GM06990 (cell line): ENCODE data around the gene PRKN.
"Not testable (repeated sequence)": the region's sequence is repeated elsewhere in the genome, so short reads cannot be mapped to it uniquely, and the experiment has no call there.

ENCODE experiments used
- DNase-seq: peaks from one replicate; pipeline ENCODE4 v3.0.0-alpha.2; 2011; ENCODE audit not compliant: insufficient read length; ENCODE audit errors: extremely low read depth
- H3K27me3 ChIP-seq: replicated peaks from 2 replicates; pipeline ENCODE4 v1.6.0; 2011; ENCODE audit warnings: low read length; ENCODE audit not compliant: control insufficient read depth, insufficient read depth
- H3K36me3 ChIP-seq: 2 replicates; pipeline ENCODE4 v1.5.1; 2011; ENCODE audit warnings: low read length; ENCODE audit not compliant: control insufficient read depth, insufficient read depth
- H3K4me3 ChIP-seq: replicated peaks from 2 replicates; pipeline ENCODE4 v1.5.1; 2011; ENCODE audit warnings: low read depth, mild to moderate bottlenecking, control low read depth, low read length
- TF ChIP-seq, protein P1 (sequence below): IDR thresholded peaks from 2 replicates; pipeline ENCODE4 v1.5.1; 2011; ENCODE audit warnings: low read length, control low read depth, mild to moderate bottlenecking, inconsistent platforms; ENCODE audit not compliant: insufficient read depth, poor library complexity, severe bottlenecking

PRKN gene

DNA sequence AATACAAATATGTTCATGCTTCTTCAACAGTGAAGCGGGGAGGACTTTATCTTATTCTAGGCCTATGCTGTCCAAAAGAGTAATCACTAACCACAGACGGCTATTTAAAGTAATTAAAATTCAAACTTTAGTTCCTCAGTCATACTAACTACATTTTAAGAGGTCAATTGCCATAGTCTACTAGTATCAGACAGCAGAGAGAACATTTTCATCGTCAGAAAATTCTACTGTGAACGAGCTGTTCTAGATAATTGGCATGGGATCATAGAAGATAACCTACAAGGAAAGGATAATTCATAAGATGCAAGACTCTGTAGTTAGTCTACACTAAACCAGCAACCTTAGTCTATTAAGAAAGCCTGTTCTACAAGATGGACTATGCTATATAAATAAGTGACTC is 44.4 kb downstream of the PRKN start:
- H3K4me3 ChIP-seq: no peak overlapping the region
- no peak for DNase-seq
- no peaks in the 10 kb centered on the region for H3K27me3 ChIP-seq
- TF ChIP-seq, protein P1, sequence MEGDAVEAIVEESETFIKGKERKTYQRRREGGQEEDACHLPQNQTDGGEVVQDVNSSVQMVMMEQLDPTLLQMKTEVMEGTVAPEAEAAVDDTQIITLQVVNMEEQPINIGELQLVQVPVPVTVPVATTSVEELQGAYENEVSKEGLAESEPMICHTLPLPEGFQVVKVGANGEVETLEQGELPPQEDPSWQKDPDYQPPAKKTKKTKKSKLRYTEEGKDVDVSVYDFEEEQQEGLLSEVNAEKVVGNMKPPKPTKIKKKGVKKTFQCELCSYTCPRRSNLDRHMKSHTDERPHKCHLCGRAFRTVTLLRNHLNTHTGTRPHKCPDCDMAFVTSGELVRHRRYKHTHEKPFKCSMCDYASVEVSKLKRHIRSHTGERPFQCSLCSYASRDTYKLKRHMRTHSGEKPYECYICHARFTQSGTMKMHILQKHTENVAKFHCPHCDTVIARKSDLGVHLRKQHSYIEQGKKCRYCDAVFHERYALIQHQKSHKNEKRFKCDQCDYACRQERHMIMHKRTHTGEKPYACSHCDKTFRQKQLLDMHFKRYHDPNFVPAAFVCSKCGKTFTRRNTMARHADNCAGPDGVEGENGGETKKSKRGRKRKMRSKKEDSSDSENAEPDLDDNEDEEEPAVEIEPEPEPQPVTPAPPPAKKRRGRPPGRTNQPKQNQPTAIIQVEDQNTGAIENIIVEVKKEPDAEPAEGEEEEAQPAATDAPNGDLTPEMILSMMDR: no peak
- H3K36me3 ChIP-seq: no peaks in the 10 kb centered on the region

- no peak for DNase-seq
- no peaks in the 10 kb centered on the region for H3K27me3 ChIP-seq
- TF ChIP-seq, protein P1: no peak
- no peak overlapping the region for H3K4me3 ChIP-seq
- H3K36me3 ChIP-seq: no peaks in the 10 kb centered on the region
These were observed 46.1 kb downstream of the PRKN start for GRCh38 chr6:162681447-162681846.

- no peaks in the 10 kb centered on the region for H3K27me3 ChIP-seq
- no peak overlapping the region for H3K4me3 ChIP-seq
- no peak for DNase-seq
- no peaks in the 10 kb centered on the region for H3K36me3 ChIP-seq
- TF ChIP-seq, protein P1: no peak
These were observed 46.7 kb downstream of the PRKN start for GRCh38 chr6:162680871-162681270.

DNA sequence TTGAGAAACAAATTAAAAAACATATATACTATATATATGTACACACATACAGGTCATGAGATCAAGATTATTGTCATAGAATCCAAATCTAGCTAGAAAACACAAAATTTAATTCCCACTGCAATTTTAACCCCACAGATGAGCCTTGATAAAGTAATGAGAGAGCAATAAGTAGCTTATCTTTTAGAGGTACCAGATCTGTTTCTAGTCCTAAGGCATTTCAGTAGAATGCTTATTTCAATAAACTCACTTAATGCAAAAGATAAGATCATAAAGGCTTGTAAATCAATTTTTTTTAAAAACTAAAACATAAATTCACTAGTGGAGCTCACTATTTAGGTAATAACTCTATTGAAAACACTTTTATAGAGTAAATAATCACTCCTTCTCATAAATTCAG is 47.2 kb downstream of the PRKN start:
- no peak for DNase-seq
- H3K36me3 ChIP-seq: no peaks in the 10 kb centered on the region
- H3K27me3 ChIP-seq: no peaks in the 10 kb centered on the region
- H3K4me3 ChIP-seq: no peak overlapping the region
- TF ChIP-seq, protein P1: no peak

DNA sequence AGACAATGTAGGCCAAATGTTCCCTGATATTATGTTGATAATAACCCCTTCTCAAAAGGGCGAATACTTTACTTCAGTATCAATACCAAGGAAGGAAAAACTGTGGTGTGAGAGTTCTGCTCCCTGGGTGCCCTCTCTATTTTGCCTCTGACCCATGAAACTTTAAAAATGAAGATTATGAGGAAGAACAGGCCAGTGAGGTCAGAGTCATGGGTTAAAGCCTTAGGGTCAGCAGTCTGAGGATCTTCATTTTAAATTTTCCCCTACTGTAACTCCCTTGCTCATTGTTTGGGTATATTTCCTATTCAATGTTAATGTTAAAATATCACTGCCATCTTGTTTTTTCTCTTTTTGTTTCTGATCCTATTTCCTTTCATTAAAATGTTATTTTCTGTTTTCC is 47.9 kb downstream of the PRKN start:
- DNase-seq: no peak
- H3K27me3 ChIP-seq: no peaks in the 10 kb centered on the region
- no peak overlapping the region for H3K4me3 ChIP-seq
- H3K36me3 ChIP-seq: no peaks in the 10 kb centered on the region
- TF ChIP-seq, protein P1: no peak

DNA sequence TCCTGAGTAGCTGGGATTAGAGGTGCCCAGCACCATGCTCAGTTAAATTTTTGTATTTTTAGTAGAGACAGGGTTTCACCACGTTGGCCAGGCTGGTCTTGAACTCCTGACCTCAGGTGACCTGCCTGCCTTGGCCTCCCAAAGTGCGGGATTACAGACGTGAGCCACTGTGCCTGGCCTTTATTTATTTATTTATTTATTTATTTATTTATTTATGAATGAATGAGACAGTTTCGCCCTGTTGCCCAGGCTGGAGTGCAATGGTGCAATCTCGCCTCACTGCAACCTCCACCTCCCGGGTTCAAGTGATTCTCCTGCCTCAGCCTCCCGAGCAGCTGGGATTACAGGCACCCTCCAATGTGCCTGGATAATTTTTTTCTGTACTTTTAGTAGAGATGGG is 48.7 kb downstream of the PRKN start:
- H3K27me3 ChIP-seq, H3K36me3 ChIP-seq, H3K4me3 ChIP-seq, DNase-seq: not testable (repeated sequence)

- TF ChIP-seq, protein P1: no peak
- no peak overlapping the region for H3K4me3 ChIP-seq
- no peak for DNase-seq
These were observed 52.1 kb downstream of the PRKN start for GRCh38 chr6:162675503-162675902.

More at GRCh38 chr6:162675503-162675902, 52.1 kb downstream of the PRKN start:
- no peaks in the 10 kb centered on the region for H3K27me3 ChIP-seq
- H3K36me3 ChIP-seq: no peaks in the 10 kb centered on the region
